ENCODE data around the gene OLFM4. TPM values are rescaled to one million over a fixed set of nuclear protein-coding genes. Genes with fewer than 3 reads are reported as not detected.

Gene OLFM4
- total and polyA plus RNA-seq, 2 donors (not counting 1 experiment from before 2014, with no cell fraction given), result not detected

GRCh38 chr13:53032849-53033248 is 4.2 kb downstream of the OLFM4 start:
- H4K20me1 ChIP-seq (ENCODE audit: control insufficient read depth, extremely low read depth, insufficient read depth, low read length), result no peaks in the 10 kb centered on the region
- no peak for TF ChIP-seq CTCF (conservative IDR thresholded peaks at IDR 0.05 in 1 of 2, IDR thresholded peaks at IDR 0.05 in 1 of 2; ENCODE audit: low read depth in 1 of 2, low read length in 2 of 2)
- no peak for TF ChIP-seq EZH2 (IDR thresholded peaks at IDR 0.05; ENCODE audit: low read length, missing control alignments)
- no peak overlapping the region for H2AFZ ChIP-seq (ENCODE audit: low read length)
- no peak overlapping the region for H3K4me3 ChIP-seq (replicated peaks in 1 of 4; ENCODE audit: control extremely low read depth in 1 of 4, insufficient read depth in 1 of 4, low read depth in 3 of 4, low read length in 4 of 4)
- H3K27me3 ChIP-seq (ENCODE audit: control insufficient read depth, insufficient read depth, low read length), result no peaks in the 10 kb centered on the region
- no peak for DNase-seq (ENCODE audit: low read depth in 2 of 2)
- H3K36me3 ChIP-seq (ENCODE audit: control insufficient read depth, insufficient read depth, low read length), result no peaks in the 10 kb centered on the region
- H3K9me3 ChIP-seq (ENCODE audit: control insufficient read depth, insufficient read depth, low read depth, low read length), result no peaks in the 10 kb centered on the region
- H3K9ac ChIP-seq (ENCODE audit: insufficient read depth, low read length), result no peak overlapping the region
- H3K4me2 ChIP-seq (ENCODE audit: extremely low read depth, insufficient read depth, low read length), result no peak overlapping the region
- no peaks in the 10 kb centered on the region for H3K4me1 ChIP-seq (ENCODE audit: control insufficient read depth, extremely low read depth, insufficient read depth, low read length)
- no peaks in the 10 kb centered on the region for H3K79me2 ChIP-seq (ENCODE audit: control insufficient read depth, insufficient read depth, low read length)
- no peak overlapping the region for H3K27ac ChIP-seq (ENCODE audit: insufficient read depth, low read length)

- H3K9me3 ChIP-seq (ENCODE audit: control insufficient read depth, insufficient read depth, low read depth, low read length), result no peaks in the 10 kb centered on the region
- no peaks in the 10 kb centered on the region for H3K27me3 ChIP-seq (ENCODE audit: control insufficient read depth, insufficient read depth, low read length)
- H3K79me2 ChIP-seq (ENCODE audit: control insufficient read depth, insufficient read depth, low read length), result no peaks in the 10 kb centered on the region
- no peak for DNase-seq (ENCODE audit: low read depth in 2 of 2)
- H4K20me1 ChIP-seq (ENCODE audit: control insufficient read depth, extremely low read depth, insufficient read depth, low read length), result no peaks in the 10 kb centered on the region
- no peak overlapping the region for H3K27ac ChIP-seq (ENCODE audit: insufficient read depth, low read length)
- H3K4me3 ChIP-seq (replicated peaks in 1 of 4; ENCODE audit: control extremely low read depth in 1 of 4, insufficient read depth in 1 of 4, low read depth in 3 of 4, low read length in 4 of 4), result no peak overlapping the region
- H2AFZ ChIP-seq (ENCODE audit: low read length), result no peak overlapping the region
- H3K36me3 ChIP-seq (ENCODE audit: control insufficient read depth, insufficient read depth, low read length), result no peaks in the 10 kb centered on the region
- H3K4me2 ChIP-seq (ENCODE audit: extremely low read depth, insufficient read depth, low read length), result no peak overlapping the region
- no peaks in the 10 kb centered on the region for H3K4me1 ChIP-seq (ENCODE audit: control insufficient read depth, extremely low read depth, insufficient read depth, low read length)
- no peak overlapping the region for H3K9ac ChIP-seq (ENCODE audit: insufficient read depth, low read length)
- no peak for TF ChIP-seq EZH2 (IDR thresholded peaks at IDR 0.05; ENCODE audit: low read length, missing control alignments)
- no peak for TF ChIP-seq CTCF (conservative IDR thresholded peaks at IDR 0.05 in 1 of 2, IDR thresholded peaks at IDR 0.05 in 1 of 2; ENCODE audit: low read depth in 1 of 2, low read length in 2 of 2)
These were observed 10.4 kb downstream of the OLFM4 start for GRCh38 chr13:53038993-53039392.

GRCh38 chr13:53041968-53042516 is 13.4 kb downstream of the OLFM4 start:
- no peak overlapping the region for H3K4me3 ChIP-seq (replicated peaks in 1 of 4; ENCODE audit: control extremely low read depth in 1 of 4, insufficient read depth in 1 of 4, low read depth in 3 of 4, low read length in 4 of 4)
- no peaks in the 10 kb centered on the region for H4K20me1 ChIP-seq (ENCODE audit: control insufficient read depth, extremely low read depth, insufficient read depth, low read length)
- no peak for DNase-seq (ENCODE audit: low read depth in 2 of 2)
- H3K27me3 ChIP-seq (ENCODE audit: control insufficient read depth, insufficient read depth, low read length), result no peaks in the 10 kb centered on the region
- H3K79me2 ChIP-seq (ENCODE audit: control insufficient read depth, insufficient read depth, low read length), result no peaks in the 10 kb centered on the region
- no peak overlapping the region for H3K4me2 ChIP-seq (ENCODE audit: extremely low read depth, insufficient read depth, low read length)
- no peak overlapping the region for H2AFZ ChIP-seq (ENCODE audit: low read length)
- no peaks in the 10 kb centered on the region for H3K36me3 ChIP-seq (ENCODE audit: control insufficient read depth, insufficient read depth, low read length)
- no peak overlapping the region for H3K9ac ChIP-seq (ENCODE audit: insufficient read depth, low read length)
- TF ChIP-seq EZH2 (IDR thresholded peaks at IDR 0.05; ENCODE audit: low read length, missing control alignments) (no peak), CTCF (conservative IDR thresholded peaks at IDR 0.05 in 1 of 2, IDR thresholded peaks at IDR 0.05 in 1 of 2; ENCODE audit: low read depth in 1 of 2, low read length in 2 of 2) (no peak)
- H3K27ac ChIP-seq (ENCODE audit: insufficient read depth, low read length), result no peak overlapping the region
- no peaks in the 10 kb centered on the region for H3K9me3 ChIP-seq (ENCODE audit: control insufficient read depth, insufficient read depth, low read depth, low read length)
- H3K4me1 ChIP-seq (ENCODE audit: control insufficient read depth, extremely low read depth, insufficient read depth, low read length), result no peaks in the 10 kb centered on the region

Measured in fibroblast of lung (primary cell).